NCI-H1694 treated with DMSO at 0.1 percent for 48 hours (cell line): Measurements from ENCODE around the gene SYNE1.
"Not testable (repeated sequence)": the region's sequence is repeated elsewhere in the genome, so short reads cannot be mapped to it uniquely, and the experiment has no call there.

Experiments used
- DNase-seq: peaks from one replicate; lab custom pipeline; 2025; lab: John Stamatoyannopoulos, UW

SYNE1 gene

DNA sequence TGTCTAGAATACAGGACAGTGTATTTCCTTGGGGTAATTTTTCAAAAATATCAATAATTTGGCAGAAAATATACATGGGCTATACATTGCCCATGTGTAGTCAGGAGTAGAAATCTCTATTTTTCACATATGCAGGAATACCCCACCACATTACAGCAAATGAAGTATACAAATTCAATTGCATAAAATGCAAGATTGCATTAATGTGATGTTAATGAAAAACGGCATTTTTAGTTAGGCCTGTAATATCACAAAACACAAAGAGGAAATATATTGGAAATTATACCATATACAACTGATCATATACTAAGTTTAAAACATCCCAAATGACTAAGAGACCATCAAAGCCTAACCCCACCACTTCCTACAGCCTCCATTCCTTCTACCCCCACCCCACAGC is 154.9 kb downstream of the SYNE1 start:
- DNase-seq: no peak

- DNase-seq: no peak
Measured at GRCh38 chr6:152478377-152479010, 158.7 kb downstream of the SYNE1 start.

DNA sequence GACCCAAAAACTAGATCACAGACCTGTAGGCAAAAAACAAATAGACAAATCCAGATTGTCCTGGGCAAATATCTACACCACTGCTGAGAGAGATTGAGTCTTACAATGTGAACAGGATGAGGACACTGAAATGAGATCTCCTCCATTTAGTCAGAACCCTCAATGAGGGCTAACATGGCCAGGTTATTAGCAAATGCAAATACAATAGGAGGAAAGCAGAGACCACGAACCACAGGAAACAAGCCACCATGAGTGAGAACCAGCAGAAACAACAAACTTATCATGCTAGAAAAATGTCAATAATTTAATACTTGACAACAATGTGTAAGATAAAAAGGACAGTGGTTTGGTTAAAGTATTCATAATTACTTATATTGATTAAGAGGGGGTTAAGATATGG is 162.8 kb downstream of the SYNE1 start:
- no peak for DNase-seq

DNA sequence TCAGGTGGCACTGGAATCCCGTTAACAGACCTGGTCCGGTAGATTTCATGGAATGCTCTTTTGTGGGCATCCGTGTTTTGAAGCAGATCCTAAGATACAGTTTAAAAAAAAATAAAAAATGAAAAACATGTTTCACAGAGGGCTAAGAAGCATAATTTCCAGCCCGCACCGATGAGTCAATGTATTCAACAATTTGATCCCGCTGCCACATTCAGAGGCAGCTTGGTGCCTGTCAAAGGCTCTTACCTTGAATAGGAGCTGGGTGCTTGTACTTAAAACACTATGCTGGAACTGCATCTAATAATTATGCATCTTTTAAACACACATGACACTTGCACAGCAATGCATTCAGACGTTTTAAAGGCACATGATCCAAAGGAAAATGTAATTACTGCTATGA is 164.8 kb downstream of the SYNE1 start:
- no peak for DNase-seq

- no peak for DNase-seq
Measured at GRCh38 chr6:152471456-152472265, 165.5 kb downstream of the SYNE1 start.

- DNase-seq: no peak
Measured at GRCh38 chr6:152463164-152463563, 174.0 kb downstream of the SYNE1 start.

GRCh38 chr6:152462716-152463115 is 174.4 kb downstream of the SYNE1 start:
- no peak for DNase-seq

- no peak for DNase-seq
Measured at GRCh38 chr6:152461556-152461955, 175.6 kb downstream of the SYNE1 start.

DNA sequence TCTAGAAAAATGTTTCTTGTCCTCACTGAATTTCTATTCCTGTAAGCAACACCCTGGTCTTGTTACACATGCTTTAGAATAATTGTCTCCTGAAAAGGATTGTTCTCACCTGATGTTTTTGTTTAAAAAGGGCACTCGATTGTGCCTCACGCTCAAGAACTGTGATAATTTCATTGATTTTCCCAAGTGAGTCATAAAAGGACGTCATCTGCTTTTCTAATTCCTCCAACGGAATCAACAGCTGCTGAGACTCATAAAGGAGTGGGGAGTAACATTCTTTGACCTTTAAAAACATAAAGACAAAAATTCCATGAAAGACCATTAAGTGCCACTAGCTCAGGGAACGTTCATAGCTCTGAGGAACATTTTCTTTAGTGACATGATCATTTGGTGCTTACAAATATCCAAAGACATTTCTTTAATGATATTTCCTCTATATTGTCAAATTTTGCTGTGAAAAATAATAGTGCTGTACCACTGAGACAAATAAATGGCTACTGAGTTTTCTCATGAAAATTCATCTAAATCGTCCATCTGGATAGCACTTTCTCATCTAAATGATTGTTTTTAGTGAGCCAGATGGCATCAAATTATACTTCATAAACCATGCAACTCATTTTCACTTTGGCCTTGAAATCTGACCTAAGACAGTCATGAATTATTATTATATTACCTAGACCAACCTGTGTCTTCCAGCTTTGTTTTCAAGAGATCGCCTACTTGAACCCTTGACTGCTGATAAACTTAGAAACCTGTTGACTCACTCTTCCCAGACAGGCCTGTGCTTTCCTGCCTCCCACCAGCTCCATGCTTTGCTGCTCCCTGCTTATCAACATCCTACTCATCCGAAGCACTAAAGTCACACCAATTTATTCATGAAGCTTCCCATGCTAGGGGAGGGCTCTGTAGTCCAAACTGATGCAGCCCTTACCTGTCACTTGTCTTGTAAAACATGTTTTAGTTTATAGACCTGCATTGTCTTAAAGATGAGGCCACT is 178.2 kb downstream of the SYNE1 start:
- no peak for DNase-seq

- no peak for DNase-seq
Measured at GRCh38 chr6:152457949-152458624, 179.1 kb downstream of the SYNE1 start.

GRCh38 chr6:152454003-152454402 is 183.2 kb downstream of the SYNE1 start:
- no peak for DNase-seq

GRCh38 chr6:152453421-152453820 is 183.7 kb downstream of the SYNE1 start:
- DNase-seq: no peak

GRCh38 chr6:152452639-152453038 is 184.5 kb downstream of the SYNE1 start:
- no peak for DNase-seq

DNA sequence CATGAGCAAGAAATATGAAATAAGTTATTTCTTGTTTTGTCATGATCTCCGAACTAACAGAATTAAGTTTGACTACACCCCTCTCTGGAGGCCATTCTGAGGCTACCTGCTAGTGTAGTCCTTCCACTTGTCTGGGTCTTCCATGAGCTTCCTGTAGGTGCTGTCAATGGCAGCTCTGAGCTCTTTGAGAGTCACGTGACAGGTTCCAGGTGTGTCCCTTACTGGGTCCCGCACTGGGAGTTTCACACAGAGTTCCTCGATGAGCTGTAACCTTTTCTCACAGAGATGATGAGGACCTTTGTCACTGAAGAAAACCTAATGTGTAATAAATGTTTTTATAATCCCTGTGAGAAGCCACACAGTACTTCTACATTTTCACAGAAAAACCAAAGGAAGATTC is 186.6 kb downstream of the SYNE1 start:
- no peak for DNase-seq

DNA sequence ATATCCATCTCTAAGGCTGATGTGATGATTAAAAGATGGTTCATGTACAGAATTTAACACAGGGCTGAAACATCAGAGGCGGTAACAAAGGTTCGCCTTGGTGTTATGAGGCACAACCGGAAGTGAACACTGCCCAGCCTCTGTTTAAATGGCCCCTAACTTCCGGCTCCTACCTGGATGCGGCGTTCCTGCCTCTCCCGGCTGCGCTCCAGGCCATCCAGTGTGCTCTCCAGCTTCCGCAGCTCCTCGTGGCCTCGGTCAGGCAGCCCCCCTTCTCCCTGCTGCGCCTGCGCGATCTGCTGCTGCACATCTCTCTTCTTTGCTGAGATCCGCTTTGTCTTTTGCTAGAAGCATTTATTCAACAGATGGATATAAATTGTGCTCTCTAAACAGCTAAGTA is 195.3 kb downstream of the SYNE1 start:
- DNase-seq: no peak

DNA sequence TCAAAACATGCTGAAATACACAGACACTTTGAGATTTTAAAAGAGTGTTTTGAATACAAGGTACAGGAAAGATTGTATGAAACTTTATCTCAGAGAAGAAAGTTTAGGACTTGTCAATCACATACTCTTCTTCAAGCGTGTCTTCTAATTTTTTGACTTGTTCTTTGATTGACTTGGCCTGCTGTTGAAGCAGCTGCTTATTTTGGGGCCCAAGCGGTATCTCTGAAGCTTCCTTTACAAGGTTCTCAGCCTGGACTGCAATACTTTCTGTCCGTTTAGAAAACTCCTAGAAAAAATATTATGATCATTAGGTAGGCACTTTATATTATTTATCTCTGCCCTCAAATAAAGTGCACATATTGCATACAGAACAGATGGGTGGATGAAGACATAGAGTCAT is 201.3 kb downstream of the SYNE1 start:
- DNase-seq: no peak

- no peak for DNase-seq
Measured at GRCh38 chr6:152432758-152433157, 204.4 kb downstream of the SYNE1 start.

DNA sequence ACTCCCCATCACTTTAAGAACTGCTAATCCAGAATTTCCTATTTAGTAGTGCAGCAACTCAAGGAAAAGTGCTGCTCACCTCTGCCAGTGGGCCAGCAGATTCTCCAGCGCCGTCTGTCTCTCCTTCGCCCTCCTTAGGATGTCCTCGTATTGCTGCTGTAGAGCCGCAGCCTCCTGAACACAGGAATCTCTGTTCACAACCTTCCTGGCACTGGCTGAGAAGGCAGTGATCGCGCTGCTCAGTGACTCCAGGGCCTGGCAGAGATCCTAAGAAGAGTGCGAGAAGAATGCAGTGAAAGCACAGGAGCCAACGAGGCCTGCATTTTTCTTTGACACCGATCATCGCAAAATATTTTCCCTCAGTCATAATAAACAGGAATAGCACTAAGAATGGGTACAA is 209.0 kb downstream of the SYNE1 start:
- no peak for DNase-seq

- DNase-seq: no peak
Measured at GRCh38 chr6:152426276-152426675, 210.9 kb downstream of the SYNE1 start.

DNA sequence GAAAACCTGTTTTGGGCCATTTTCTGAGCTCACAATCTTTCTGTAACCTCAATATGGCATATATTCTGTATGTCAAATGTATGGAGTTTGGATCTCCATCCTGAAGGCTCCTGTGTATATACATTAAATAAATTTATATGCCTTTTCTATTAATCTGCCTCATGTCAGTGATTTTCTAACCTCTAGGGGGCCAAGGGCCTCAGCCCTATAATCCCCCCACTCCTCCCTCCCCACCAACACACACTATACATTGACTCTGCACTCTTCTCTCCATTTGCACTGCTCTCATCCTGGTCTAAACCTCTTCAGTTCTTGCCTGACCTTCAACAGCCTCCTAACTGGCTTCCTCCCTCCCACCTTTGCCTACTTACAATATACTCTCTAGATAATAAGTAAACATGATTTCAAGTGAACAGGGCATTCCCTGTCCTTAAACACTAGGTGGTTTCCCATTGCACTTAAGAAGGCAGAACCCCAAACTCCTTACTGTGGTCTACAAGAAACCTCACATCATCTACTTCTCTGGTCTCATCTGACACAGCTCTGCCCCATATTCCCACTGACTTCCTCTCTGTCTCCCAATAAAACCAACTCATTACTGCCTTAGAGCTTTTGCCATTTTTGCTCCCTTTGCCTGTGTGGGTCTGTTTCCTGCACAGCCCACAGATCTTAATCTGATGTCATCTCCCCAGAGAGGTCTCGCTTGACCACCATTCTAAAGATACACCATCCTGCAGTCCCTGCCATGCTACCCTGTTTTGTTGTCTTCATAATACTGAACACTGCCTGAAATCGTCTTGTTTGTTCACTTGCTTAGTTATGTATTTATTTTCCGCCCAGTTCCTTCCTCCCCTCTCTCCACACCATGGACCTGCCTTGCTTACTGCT is 213.7 kb downstream of the SYNE1 start:
- DNase-seq: no peak

- DNase-seq: not testable (repeated sequence)
Measured at GRCh38 chr6:152421496-152421895, 215.7 kb downstream of the SYNE1 start.
